GM19395 (cell line): ENCODE results near the gene PVALB.

Experiments
- ATAC-seq: cut with Tn5 transposase; IDR thresholded peaks from one replicate; pipeline ENCODE4 v1.9.1; 2021; ENCODE audit warnings: mild to moderate bottlenecking, moderate library complexity; ENCODE audit not compliant: unreplicated experiment

Gene PVALB

DNA sequence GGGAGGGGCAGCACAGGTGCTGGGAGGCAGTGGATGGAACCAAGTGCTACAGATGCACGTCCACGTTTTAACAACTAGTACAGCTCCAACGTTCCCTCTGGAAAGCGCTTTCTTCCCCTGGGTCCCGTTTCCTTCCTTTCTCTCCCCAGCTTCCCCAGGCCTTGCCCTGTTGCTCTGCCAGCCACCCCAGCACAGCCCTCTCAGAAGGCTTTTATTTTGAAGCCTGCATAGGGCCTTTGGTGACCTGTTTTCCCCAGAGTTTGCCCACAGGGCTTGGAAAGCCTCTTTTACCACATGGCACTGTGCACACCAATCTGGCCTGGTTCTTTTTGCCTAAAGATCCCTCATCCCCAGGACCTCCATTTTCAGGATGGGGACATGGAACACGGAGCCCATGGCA is 30.1 kb upstream of the PVALB start:
- ATAC-seq, result no peak

DNA sequence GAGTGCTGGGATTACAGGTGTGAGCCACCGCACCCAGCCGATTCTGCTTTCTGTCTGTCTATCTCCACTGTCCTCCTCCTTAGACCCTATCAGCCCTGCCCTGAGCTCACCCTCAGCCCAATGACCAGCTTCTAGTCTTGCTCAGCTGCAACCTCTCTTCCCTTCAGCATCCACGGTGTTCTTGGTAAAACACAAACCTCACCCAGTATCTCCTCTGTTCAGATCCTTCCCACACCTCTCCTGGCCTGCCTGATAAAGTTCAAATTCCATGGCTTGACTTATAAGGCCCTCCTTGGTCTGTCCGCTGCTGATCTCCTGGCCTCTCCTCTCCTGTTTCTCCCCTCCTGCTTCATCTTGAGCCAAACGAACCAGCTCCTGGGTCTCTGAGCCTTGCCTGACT is 29.4 kb upstream of the PVALB start:
- no peak for ATAC-seq

DNA sequence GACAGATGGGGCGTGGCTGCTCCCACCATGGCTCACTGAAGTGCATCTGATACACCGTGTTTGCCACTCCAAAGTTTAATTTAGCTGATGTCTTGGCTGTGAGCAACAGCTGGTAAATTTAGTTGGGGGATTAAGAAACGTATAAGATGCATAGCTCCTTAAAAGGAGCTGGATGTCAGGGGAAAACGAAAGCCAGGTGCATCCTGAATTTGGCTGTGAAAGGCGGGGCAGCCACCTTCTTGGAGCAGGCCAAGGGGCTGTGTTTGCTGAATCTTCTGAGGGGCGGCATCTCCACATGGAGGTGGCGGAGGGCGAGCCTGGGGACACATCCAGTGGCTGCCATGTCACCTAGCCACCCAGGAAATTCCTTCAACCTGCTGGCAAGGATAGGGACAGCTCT is 23.3 kb upstream of the PVALB start:
- no peak for ATAC-seq

DNA sequence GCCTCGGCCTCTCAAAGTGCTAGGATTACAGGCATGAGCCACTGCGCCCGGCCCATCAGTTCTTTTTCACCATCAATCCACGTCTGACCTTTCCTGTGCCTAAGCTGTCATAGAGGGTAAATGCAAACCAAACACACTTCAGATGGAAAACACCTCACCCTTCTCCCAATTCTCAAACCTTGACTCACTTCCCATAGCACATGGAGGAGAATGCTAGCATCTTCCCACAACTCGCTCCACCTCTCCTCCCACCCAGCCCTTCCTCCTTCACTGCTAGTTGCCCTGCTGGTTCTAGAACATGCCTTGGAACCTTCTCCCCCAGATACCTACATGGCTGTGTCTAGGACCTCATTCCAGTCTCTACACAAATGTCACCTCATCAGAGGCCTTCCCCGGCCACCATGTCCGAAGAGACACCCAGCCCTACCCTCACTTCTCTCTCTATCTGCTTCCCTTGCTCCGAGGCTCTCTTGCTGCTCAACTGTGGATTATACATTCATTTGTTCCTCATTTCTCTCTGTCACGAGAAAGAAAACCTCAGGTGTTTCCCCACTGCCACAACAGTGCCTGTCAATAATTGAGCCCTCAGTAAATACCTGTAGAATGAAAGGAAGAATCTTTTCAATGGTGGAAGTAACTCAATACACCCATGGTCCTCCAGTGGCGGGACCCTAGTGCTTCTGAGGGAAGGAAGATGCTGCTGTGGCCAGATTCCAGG is 22.7 kb upstream of the PVALB start:
- ATAC-seq, result no peak

DNA sequence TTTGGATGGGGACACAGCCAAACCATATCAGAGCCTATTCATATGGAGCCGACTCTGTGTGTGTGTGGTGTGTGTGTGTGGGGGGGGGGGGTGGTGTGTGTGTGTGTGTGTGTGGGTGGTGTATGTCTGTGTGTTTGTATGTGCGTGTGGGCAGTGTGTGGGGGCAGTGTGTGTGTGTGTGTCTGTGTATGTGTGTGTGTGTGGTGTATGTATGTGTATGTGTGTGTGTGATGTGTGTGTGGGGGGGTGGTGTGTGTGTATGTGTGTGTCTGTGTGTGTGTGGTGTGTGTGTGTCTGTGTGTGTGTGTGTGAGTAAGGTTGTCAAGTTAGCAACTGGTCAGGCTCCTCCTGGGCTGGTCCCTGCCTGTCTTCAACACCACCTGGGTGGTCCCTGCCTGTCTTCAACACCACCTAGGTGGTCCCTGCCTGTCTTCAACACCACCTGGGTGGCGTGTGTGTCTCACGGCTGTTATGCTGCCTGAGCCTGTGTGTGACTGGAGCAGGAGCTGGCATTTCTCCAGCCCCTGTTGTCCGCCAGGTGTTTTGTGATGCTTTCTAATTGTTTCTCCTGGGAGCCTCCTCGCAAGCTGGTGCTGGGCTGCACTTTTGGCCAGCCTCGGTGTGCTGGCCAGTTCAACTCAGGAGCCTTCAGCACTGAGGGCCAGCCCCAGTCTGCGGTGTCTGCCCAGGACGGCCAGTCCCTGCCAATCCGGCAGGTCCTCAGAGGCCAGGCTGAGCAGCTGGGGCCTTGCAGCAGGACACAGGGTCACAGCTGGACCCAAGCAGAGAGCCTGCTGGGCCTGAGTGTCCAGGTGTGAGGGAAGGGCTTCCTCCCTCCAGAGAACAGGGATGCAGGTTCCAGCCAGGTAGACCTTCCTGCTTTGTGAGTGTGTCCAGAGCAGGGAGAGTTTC is 21.5 kb upstream of the PVALB start:
- no peak for ATAC-seq

DNA sequence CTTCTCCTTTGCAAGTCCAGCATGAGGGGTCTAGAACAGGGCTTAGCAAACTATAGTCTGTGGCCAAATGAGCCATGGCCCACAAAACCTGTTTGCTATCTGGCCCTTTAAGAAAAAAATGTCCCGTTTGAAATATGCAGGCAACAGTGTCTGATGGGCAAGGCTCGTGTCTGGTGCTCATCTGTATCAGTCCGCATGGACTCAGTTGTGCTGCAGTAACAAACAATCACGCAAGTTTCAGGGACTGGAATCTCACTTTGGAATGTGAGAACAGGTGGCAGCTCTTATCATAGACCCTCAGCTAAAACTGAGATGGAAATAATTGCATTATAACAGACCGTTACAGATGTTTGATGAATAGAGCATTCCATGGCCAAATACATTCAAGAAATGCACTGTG is 19.1 kb upstream of the PVALB start:
- no peak for ATAC-seq

DNA sequence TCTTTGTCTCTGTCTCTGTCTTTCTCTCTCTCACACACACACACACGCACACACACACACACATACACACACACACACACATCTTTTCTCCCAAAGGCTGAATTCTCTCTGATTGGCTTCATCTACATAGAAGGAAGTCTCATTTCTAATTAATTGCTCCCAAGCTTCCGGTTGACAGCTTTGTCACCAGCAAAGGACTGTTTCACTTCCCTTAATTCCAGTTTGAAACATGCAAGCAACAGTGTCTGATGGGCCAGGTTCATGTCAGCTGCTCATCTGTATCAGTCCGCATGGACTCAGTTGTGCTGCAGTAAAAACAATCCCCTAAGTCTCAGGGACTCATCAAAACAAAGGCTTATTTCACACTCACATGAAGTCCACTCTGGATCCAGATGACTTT is 16.2 kb upstream of the PVALB start:
- ATAC-seq, result no peak

DNA sequence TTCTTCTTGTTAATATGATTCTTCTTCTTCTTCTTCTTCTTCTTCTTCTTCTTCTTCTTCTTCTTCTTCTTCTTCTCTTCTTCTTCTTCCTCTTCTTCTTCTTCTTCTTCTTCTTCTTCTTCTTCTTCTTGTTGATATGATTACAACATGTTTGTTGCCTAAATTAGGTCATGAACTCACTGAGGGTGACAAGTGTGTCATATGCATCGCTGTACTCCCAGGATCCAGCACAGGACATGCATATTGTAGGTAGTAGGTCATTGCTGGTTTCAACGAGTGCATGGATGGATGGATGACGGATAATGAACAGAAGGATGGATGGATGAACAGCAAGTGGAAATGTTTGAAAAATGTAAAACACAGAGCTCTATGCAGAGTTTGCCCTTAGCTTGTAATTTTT is 14.9 kb upstream of the PVALB start:
- ATAC-seq, result no peak

DNA sequence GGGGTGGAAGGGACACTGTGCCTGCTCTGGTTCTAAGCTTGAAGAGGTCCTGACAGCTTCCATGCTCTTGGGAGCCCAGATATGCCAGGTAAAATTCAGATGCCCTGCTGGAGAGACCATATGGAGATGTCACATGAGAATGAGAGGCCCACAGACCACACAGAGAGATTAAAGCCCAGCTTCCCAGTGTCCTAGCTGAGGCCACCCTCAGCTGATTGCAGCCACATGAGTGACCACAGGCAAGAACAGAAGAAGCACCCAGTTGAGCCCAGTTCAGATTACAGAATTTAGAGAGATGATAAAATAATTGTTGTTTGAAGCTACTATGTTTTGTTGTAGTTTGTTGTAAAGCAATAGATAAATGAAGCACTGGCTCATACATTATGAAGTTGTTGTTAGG is 14.4 kb upstream of the PVALB start:
- ATAC-seq, result no peak

DNA sequence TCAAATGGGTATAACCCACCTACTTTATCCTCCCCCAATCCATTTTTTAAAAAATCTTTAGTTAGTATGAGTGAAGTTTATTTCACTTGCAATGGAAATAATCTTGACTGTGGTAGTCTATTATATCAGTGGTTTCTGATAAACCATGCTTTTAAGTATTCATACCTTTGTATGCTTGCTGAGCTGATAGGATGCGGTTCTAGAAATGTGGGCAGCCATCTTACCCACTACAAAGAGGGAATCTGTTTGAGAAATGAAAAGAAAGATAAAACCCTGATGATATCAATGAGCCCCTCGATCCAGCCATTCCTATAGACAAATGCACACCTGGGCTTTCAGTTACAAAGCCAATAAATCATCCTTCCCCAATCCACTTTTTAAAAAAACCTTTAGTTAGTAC is 13.8 kb upstream of the PVALB start:
- ATAC-seq, result no peak

DNA sequence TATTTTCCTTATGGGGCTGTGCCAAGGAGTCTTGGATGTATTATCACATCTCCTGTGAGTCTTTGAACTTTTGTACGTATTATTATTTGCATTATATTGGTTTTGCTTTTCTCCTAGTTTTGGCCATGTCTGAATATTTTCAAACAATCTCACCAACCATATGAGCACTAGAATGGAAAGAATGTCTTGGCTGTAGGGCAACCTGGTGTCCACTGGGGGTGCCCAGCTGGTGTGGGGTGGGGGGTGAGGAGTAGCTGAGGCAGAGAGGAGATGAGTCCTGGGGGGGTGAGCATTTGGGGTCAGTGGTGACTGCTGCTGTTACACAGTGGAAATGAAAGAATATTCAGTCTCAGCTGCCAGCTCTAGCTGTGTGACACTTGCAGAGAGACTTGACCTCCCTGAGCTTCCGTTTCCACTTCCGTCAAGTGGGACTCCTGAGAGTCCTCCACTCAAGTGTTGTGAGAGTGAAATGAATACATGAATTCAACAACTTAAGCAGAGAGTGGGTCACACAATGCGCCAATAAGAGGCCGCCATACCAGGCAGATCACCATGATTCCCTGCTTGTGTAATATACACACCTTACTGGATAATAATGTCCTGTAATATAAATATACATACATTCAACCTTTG is 12.7 kb upstream of the PVALB start:
- ATAC-seq, result no peak

DNA sequence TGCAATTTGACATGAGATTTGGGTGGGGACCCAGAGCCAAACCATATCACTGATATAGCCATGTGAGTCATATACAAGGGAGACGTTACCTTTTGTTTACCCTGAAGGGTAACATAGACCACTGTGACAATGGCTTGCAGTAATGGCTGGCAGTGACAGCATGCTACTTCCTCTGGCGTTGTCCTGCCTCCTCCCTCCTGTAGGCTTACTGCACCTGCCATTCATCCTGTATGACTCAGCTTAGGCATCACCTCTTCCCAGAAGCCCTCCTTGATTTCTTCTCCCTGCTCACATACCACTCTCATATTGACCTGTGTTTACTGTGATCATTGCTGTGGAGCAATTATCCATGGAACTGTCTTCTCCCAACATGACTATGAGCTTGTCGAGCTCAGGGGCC is 12.0 kb upstream of the PVALB start:
- no peak for ATAC-seq

DNA sequence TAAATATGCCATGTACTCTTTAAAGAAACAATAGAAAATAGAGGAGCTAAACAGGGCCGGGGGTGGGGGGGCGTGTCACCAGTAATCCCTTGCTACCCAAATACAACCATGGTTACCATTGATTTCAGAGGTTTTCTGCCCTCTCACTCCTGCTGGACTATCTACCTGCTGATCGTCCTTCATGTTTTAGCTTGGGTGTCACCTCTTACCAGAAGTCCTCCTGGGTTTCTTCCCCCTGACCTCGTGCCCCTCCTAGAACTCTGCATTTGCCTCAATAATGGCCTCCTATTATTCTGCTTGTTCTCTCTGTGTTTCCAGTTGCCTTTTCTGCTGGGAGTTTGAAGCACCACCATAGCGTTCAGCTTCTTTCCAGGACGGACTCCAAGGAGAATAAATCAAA is 9.4 kb upstream of the PVALB start:
- ATAC-seq, result no peak

DNA sequence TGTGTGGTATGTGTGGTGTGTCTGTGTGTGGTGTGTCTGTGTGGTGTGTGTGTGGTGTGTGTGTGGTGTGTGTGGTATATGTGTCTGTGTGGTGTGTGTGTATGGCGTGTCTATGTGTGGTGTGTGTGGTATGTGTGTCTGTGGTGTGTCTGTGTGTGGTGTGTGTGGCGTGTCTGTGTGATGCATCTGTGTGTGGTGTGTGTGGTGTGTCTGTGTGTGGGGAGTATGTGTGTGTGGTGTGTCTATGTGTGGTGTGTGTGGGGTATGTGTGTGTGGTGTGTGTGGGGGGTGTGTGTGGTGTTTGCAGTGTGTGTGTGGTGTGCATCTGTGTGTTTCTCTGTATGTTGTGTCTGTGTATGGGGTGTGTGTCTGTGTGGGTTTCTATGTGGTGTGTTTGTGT is 7.8 kb upstream of the PVALB start:
- ATAC-seq, result no peak

DNA sequence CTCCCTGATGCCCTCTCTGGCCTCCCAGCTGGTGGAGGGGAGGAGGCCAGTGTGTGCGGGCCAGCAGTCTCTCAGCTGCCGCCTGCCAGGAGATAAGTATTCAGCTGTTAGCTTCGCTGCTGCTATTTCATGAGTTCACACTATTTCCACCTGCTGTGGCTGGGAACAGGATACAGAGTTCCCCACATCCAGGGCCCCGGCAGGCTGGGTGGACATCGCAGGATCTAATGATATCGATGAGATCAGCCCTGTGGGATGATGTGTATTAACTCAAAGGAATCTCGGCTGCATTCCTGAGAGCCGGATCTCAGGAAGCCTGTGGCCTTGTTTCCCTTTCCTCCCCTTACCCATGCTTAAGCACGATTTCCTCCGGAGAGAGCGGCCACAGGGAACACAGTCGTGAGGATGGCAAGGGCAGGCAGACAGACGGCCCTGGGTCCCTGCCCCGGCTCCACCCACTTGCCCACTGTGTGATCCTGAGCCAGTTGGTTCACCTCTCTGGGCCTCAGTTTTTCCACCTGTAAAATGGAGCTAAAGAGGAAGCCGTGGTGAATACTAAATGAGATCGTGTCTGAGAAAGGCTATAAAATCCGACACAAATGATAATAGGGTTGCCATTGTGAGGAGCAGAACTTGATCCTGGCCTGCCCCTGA is 6.5 kb upstream of the PVALB start:
- no peak for ATAC-seq

DNA sequence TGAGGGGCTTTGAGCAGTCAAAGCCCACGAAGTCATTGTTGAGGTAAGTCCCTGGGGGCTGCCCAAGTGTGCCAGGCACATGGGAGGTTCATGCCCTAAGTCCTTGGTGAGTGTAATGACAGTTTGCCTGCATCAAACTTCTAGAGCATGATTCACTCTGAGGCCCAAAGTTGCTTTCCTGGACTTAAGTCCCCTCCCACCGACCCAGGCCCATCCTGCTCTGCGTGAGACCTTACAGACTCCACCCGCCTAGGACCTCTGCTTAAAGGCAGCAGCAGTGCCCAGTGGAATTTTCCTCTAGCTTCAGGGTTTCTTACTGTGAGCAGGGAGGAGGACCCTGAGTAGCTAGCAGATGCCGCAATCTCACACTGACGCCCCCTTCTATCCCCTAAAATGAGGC is 5.7 kb upstream of the PVALB start:
- no peak for ATAC-seq

DNA sequence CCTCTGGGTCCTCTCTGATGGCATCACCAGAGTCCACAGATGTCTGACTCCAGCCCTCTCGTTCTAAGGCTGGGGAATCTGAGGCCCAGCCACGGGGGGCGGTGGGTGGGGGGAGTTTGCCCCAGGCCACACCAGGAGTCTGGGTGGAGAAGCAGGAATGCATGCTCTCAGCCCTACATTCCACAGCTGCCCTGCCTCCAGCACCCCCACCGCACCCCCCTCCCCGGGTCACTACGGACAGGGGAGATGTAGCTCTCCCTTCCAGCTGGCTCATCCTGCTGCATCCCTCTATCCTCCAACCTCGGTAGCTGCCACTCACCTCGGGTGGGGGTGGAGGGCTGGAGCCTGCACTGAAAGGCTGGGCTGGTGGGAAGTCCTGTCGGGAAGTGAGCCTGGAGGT is 2.3 kb upstream of the PVALB start:
- no peak for ATAC-seq

DNA sequence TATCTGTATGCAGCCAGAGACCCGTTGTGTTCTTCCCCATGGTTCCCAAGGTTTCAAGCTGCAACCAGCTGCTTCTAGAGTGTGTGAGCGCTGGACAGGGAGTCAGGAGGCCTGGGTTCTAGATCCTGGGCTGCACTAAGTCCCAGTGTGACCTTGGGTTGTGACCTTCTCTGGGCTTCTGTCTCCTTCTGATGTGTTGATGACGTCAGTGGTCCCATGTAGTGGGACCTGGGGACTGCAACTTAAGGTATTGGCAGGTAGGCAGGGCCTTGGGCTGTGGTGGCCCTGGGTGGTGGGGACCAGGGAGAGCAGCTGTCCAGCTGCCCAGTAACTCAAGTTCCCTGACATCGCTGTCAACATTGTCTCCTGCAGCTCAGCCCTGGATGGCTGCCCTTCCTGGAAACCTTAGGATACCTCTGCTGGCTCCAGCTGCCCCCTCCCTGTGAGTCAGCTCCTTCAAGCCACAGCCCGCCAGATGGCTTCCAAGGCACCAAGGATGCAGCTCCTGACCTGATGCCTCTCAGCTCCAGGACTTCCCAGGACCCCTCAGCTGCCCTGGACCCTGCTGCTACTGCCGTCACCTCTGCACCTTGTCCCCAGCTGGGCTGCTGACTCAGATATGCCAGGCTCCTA is 1.3 kb upstream of the PVALB start:
- no peak for ATAC-seq

DNA sequence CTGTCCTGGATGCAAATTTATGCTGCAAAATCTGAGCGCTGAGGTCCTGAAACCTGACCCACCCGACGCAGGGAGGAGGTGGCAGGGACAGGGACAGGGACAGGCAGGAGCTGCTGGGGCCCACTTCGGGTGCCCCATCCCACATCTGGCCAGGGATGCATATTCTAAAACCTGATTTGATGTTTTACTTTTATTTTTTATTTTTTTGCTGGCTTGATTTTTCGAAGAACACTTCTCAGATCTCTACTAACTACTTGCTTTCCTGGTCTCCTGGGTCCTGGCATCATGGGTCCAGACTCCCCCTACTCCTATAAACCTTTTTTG is 652 bp upstream of the PVALB start:
- ATAC-seq, result no peak

DNA sequence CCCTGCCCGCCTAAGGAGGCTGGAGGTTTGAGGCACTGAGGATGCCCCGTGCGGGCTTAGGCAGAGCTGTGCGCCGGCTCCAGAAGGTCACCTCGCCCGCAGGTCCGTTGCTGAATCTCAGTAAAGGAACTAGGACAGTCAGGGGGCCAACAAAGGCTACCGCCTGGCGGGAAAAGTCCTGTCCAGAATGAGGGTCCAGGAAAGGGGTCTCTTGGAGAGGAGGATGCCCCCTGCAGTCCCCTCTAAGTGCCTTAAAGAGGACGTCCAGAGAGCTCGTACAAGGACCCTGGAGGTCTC is 548 bp downstream of the PVALB start:
- ATAC-seq, result no peak

DNA sequence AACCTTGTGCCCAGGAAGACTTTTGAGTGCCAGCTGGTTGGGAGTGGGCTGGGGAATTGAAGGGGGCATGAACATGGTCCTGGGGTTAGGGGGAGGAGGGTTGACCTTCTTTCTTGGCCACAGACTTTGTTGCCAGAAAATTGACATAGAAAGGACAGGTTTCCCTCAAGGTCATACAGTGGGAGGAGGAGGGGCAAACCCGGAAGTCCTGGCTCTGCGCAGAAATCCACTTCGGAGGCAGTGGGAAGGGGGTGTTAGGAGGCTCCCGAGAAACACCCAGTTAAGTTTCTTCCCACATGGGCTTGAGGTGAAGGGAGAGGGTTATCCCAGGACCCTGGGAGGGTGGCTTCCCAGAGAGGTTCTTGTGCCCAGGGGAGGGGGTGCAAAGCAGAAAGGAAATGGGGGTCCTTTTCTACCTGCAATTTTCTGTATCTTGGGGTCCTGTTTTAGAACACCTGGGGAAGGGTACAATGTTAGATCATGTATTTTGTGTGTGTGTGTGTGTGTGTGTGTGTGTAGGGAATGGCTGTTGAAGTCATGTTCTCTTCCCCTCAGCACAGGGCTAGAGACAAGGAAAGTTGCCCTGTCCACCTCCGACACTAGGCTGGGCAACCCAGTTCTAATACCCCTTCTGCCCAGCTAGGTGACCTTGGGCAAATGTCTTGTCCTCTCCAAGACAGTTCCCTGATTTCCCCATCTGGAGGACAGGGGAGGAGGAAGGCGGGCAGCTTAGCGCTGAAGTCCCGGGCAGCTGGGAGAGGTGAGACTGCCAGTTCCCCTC is 1.1 kb downstream of the PVALB start:
- ATAC-seq, result no peak
